SK-N-MC (cell line): ENCODE data around the gene KCNQ1.

Experiments
- DNase-seq: peaks from one replicate; pipeline ENCODE4 v3.0.0-alpha.2; 2011; ENCODE audit warnings: low read depth, low spot score
- H3K27ac ChIP-seq: fragments of 200-600 bp; sonication (generic); 2 replicates; pipeline ENCODE4 v1.5.1; 2016; ENCODE audit warnings: mixed run types
- H3K36me3 ChIP-seq: fragments of 200-600 bp; sonication (generic); 2 replicates; pipeline ENCODE4 v1.6.1; 2017; ENCODE audit warnings: antibody characterized with exemption, low read length, mixed read lengths; ENCODE audit not compliant: insufficient read depth
- H3K4me3 ChIP-seq: fragments of 200-600 bp; sonication (generic); 2 replicates; pipeline ENCODE4 v1.5.1; 2016
- H3K9ac ChIP-seq: fragments of 200-600 bp; sonication (generic); 2 replicates; pipeline ENCODE4 v1.8.0; 2017; ENCODE audit warnings: mixed run types, mixed read lengths; ENCODE audit not compliant: insufficient read length
- H3K9me3 ChIP-seq: fragments of 200-600 bp; sonication (generic); 2 replicates; pipeline ENCODE4 v1.6.1; 2017; ENCODE audit warnings: low read depth, mild to moderate bottlenecking, antibody characterized with exemption, low read length, moderate library complexity, mixed read lengths
- EZH2 ChIP-seq: fragments of 200-600 bp; sonication (generic); IDR thresholded peaks from one replicate; pipeline ENCODE4 v1.6.1; 2017; ENCODE audit warnings: antibody characterized with exemption
- FOXP2 ChIP-seq: optimal IDR thresholded peaks from 2 replicates; pipeline ENCODE3; 2011; ENCODE audit warnings: mild to moderate bottlenecking, moderate library complexity; ENCODE audit not compliant: insufficient read depth; ENCODE audit errors: extremely low read length, control extremely low read depth
- POLR2AphosphoS5 ChIP-seq: IDR thresholded peaks from 2 replicates; pipeline ENCODE4 v1.6.1; 2012; ENCODE audit warnings: mild to moderate bottlenecking, low read depth, low read length, borderline replicate concordance

The KCNQ1 gene

GRCh38 chr11:2836315-2837095 is 391.7 kb downstream of the KCNQ1 start:
- DNase-seq: no peak
- Histone ChIP-seq H3K27ac (no peak overlapping the region), H3K36me3 (no peaks in the 10 kb centered on the region), H3K9ac (no peak overlapping the region), H3K9me3 (no peaks in the 10 kb centered on the region), H3K4me3 (no peak overlapping the region)
- TF ChIP-seq POLR2AphosphoS5 (no peak), FOXP2 (no peak), EZH2 (no peak)

GRCh38 chr11:2837096-2837601 is 392.3 kb downstream of the KCNQ1 start:
- no peaks in the 10 kb centered on the region for H3K36me3 ChIP-seq
- H3K9ac ChIP-seq: no peak overlapping the region

GRCh38 chr11:2837651-2838050 is 392.8 kb downstream of the KCNQ1 start:
- no peak overlapping the region for H3K9ac ChIP-seq
- TF ChIP-seq FOXP2 (no peak), EZH2 (no peak), POLR2AphosphoS5 (no peak)
- no peaks in the 10 kb centered on the region for H3K9me3 ChIP-seq
- no peak for DNase-seq
- H3K27ac ChIP-seq: no peak overlapping the region
- no peak overlapping the region for H3K4me3 ChIP-seq
- H3K36me3 ChIP-seq: no peaks in the 10 kb centered on the region

More at GRCh38 chr11:2837096-2837601, 392.3 kb downstream of the KCNQ1 start:
- no peaks in the 10 kb centered on the region for H3K9me3 ChIP-seq
- no peak overlapping the region for H3K4me3 ChIP-seq
- no peak for TF ChIP-seq EZH2
- TF ChIP-seq POLR2AphosphoS5: no peak
- TF ChIP-seq FOXP2: no peak
- no peak overlapping the region for H3K27ac ChIP-seq
- DNase-seq: no peak

GRCh38 chr11:2838091-2838490 is 393.3 kb downstream of the KCNQ1 start:
- no peak overlapping the region for H3K4me3 ChIP-seq
- H3K9ac ChIP-seq: no peak overlapping the region
- no peak for DNase-seq
- TF ChIP-seq FOXP2: no peak
- no peak for TF ChIP-seq POLR2AphosphoS5
- TF ChIP-seq EZH2: no peak
- H3K9me3 ChIP-seq: no peaks in the 10 kb centered on the region
- H3K36me3 ChIP-seq: no peaks in the 10 kb centered on the region
- no peak overlapping the region for H3K27ac ChIP-seq

GRCh38 chr11:2838676-2839294 is 394.0 kb downstream of the KCNQ1 start:
- Histone ChIP-seq H3K4me3 (no peak overlapping the region), H3K36me3 (no peaks in the 10 kb centered on the region)

GRCh38 chr11:2839395-2839943 is 394.7 kb downstream of the KCNQ1 start:
- no peak for TF ChIP-seq POLR2AphosphoS5
- no peak for TF ChIP-seq FOXP2
- no peak for TF ChIP-seq EZH2
- DNase-seq: no peak
- Histone ChIP-seq H3K27ac (no peak overlapping the region), H3K4me3 (no peak overlapping the region), H3K9ac (no peak overlapping the region), H3K9me3 (no peaks in the 10 kb centered on the region), H3K36me3 (no peaks in the 10 kb centered on the region)

More at GRCh38 chr11:2838676-2839294, 394.0 kb downstream of the KCNQ1 start:
- H3K27ac ChIP-seq: no peak overlapping the region
- DNase-seq: no peak
- H3K9me3 ChIP-seq: no peaks in the 10 kb centered on the region
- no peak for TF ChIP-seq FOXP2
- TF ChIP-seq POLR2AphosphoS5: no peak
- no peak for TF ChIP-seq EZH2
- no peak overlapping the region for H3K9ac ChIP-seq

- H3K36me3 ChIP-seq: no peaks in the 10 kb centered on the region
- no peak overlapping the region for H3K4me3 ChIP-seq
- DNase-seq: no peak
- H3K27ac ChIP-seq: no peak overlapping the region
- no peak overlapping the region for H3K9ac ChIP-seq
- TF ChIP-seq EZH2 (no peak), POLR2AphosphoS5 (no peak), FOXP2 (no peak)
- no peaks in the 10 kb centered on the region for H3K9me3 ChIP-seq
Observed at GRCh38 chr11:2841411-2842190, 396.8 kb downstream of the KCNQ1 start.
